Measurements from ENCODE around the gene GDAP2.

GDAP2 gene

DNA sequence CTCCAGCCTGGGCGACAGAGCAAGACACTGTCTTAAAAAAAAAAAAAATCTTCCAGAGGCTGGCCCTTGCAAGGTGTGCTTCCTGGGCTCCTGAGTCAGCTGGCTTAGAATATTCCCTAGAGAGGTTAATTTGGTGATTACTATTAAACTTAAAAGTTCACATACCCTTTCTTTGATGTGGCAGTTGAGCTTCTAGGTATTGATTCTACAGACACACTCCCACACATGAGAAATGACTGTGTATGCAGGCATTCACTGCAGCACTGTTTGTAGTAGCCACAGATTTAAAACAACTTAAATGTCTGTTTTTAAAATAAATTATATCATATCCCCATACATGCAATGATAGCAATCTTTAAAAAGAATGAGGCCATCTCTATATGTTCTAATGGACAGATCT lies 93.4 kb downstream of the GDAP2 start:
- DNase-seq, result no peak

DNA sequence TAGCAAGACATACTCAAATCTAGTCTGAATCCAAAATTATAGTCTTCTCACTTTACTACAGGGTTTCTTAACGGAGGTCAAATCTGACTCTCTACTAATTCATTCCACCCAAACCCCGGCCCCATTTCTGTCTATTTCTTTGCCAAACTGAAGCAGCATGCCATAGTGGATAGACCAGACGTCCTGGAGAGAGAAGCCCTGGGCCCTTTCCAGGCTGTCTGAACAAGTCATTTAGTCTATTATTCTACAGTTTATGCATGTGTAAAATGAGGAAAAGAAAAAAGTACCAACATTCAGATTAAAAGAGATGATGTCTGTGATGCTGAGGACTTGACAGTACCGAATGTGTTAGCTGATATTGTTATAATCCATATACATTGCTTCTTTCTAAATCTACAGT lies 95.0 kb downstream of the GDAP2 start:
- no peak for DNase-seq

DNA sequence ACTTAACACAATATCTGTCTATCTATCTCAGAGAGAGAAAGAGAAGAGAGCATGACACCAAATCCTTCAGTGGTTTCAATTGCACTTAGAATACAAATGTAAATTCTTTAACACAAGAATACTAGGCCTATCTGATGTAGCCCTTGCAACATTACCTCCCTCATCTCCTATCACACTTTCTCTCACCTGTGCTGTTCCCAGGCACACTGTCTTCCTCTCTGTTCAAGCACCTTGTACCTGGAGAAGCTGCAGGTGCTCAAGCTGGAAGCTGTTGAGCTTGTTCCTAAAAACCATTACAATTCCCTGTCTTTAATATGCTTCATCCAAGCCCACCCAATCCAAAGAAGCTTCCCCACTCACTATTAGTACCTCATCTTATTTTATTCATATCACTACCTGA lies 97.0 kb downstream of the GDAP2 start:
- DNase-seq, result no peak

GRCh38 chr1:117830222-117830621 lies 99.2 kb downstream of the GDAP2 start:
- DNase-seq, result no peak

DNA sequence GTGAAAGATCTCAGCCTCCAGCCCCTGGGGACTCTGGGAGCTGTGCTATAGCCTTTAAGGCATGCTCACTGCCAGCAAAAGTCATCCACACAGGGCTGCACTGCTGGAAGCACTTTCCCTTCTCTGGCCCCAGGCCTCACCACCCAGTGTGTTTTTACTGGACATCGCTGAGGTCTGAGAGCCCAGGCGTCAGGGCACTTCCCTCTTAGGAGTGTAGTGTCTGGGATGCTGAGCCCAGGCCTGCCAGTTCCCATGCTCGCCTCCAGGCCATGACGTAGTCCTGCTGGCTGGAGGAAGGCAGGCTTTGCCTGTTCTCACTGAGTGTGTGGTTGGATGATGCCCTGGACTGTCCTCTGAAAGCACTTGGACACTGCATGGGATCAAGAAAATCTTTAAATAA lies 101.2 kb downstream of the GDAP2 start:
- no peak for DNase-seq

DNA sequence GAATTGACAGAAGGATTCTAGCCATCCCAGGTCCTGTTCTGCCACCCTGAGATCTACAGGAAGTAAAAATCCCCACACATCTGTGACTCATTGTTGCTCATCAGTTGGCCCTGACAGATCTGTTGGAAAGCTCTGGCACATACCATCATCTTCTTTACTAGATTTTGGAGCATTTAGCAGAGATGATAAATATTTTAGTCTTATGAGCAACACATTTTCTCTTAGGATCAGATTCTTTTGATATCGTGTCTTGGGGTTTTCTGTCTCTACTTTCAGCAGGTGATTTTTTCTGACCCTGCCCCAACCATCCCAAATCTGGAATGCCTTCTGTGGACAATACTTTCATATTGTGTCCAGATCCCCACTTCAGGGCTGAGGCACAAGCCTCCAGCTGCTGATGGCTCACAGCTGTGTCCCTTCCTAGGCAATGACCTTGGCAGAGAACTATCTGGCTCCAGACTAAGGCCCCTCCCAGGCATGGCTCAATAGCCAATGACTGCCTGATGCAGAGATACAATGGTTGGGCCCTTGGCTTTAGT lies 102.8 kb downstream of the GDAP2 start:
- no peak for DNase-seq

DNA sequence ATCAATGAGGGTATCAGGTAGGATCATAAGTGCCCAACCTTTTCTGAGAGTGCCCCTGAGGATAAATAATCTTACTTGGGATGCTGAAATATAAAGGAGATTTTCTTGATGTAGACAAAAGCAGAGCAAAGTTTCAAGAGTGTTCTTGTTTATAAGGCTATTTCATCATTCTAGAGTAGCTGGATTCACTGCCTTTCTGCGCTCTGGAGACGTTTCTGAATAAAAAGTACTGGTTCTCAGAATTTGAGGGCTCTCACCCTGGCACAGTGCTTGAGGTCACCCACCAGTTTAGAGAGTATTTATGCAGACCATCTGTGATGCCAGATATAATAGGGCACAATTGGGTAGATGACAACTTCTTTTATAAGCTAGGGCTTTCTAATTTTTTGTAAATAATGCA lies 103.3 kb downstream of the GDAP2 start:
- no peak for DNase-seq

GRCh38 chr1:117825414-117825813 lies 104.0 kb downstream of the GDAP2 start:
- no peak for DNase-seq

DNA sequence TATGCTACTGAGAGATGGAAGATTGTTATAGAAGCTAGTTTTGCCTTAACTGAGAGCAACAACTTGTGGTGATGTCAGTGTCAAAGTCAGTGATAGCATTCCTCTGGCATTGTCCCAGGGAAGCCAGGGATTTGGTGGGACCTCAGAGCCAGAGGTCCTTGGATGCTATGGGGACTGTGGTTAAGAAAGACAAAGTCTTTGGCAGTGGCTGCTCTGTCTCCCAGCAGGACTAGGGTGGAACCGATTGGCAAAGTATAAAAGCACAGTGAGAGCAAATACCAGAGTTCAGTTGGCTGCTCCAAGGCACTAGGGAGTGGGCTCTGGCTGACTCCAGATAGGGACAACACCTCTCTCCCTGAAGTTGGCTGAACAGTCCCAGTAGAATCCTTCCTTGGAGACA lies 104.8 kb downstream of the GDAP2 start:
- DNase-seq, result no peak

- no peak for DNase-seq
Measured at GRCh38 chr1:117821774-117822482, 107.5 kb downstream of the GDAP2 start.

- no peak for DNase-seq
Measured at GRCh38 chr1:117821382-117821755, 108.1 kb downstream of the GDAP2 start.

DNA sequence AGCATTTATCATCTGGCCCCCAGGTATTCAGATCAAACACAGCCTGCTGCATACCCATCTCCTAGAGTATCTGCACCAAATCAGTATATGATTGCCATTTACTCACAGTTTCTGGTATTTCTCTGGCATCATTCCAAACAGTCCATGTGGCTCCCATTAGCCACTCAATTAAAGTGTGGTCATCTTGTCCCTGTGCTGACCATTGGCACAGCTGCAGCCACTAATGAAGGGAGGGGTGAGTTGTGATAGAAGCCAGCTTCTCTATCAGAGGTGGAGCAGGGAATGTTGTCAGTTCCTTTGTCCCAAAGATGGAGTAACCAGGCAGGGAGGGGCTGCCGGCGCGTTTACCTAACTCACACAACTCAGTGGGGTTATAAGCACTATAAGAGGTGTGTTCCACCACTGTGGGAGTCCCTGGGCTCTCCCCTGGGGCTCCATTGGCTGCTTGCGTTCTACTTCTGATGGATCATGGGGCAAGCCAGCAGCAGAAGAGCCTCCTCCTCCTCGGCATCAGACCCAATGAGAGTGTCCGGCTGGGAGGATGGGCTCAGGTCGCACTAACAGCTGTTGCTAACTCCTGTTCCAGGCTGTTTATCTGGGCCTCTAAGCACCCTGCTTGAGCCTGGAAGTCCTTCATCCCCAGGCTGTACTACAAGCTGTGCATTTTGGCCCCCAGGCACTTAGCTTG lies 108.6 kb downstream of the GDAP2 start:
- DNase-seq, result no peak

GRCh38 chr1:117820096-117820495 lies 109.3 kb downstream of the GDAP2 start:
- DNase-seq, result no peak

GRCh38 chr1:117819301-117819700 lies 110.1 kb downstream of the GDAP2 start:
- no peak for DNase-seq

DNA sequence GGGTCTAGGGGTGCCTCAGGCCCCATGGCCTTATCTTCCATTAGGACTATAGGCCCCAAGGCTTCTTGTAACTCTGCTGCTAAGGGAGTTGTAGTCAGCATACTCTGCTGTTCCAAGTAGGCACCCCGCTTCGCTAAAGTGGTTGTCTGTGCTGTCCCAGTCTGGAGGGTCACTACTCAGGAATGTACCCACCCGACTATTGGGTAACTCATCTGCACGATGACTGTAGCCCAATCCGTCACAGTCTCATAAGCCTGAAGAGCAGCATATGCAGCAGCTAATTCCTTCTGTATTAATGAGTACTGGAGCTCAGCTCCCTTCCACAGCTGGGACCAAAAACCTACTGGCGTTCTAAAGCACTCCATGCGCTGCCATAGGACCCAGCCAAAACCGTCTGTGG lies 111.0 kb downstream of the GDAP2 start:
- no peak for DNase-seq

DNA sequence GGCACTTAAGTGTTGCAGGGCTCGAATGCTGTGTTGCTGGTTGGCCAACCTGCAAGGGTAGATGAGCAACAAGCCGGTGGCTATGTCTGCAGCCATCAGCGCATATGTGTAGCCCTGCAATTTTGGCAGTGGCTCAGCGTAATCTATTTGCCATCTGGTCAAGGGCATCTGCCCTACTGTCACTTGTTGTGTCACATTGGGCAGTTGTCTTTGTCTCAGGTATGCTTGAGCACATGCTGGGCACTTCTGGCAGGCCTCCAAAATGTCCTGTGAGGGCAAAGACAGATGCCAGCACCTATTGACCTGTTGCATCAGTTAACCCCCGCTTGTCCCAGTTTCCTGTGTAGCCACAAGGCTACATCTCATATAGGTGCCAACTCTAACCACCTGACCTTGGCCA lies 111.8 kb downstream of the GDAP2 start:
- no peak for DNase-seq

GRCh38 chr1:117815926-117816325 lies 113.5 kb downstream of the GDAP2 start:
- no peak for DNase-seq

DNA sequence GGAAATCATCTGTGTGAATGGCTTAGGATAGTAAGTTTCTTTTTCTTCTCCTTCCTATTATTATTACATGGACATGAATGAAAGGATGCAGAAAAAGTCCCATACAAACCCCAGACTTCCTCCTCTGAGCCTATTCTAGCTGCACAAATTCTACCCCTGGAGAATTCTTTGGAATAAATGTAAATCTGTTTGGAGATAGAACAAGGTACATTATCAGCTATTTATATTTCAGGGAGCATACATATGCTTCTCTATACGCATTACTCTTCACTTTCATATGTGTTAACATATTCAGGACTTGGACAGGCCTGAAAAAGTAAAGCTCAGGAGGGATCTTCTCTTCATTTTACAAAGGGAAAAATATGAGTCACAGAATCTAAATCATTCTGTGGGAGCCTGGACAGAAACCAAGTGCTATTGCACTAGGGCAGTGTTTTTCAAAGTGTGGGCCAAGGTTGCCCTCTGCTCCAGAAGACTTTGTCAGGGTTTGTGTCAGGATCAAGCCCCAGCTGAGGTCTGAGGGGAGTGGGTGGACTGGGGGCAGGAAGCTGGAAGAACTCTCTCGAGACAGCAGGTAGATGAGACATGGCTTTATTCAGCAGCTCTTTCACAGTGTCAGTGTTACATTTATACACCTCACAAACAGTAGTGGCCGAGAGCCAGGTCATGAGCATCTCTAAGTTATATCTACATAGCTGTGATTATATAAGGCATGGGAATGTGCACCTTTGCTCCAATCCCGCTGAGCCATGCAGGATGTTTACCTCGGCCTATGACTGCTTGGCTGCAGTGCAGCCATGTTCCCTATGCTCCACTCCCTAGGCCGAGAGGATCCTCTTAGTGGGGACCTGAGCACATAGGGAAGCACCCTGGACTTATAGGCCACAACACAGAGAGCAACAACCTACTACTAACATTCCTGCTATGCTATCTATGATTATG lies 114.3 kb downstream of the GDAP2 start:
- DNase-seq, result no peak
